SK-N-SH treated with all-trans-retinoic acid at 6 μM for 48 hours (cell line): ENCODE measurements around the gene TMCO5A.

Source experiments
- ATAC-seq: fragments of 200-7000 bp; cut with Tn5 transposase; 3 replicates; pipeline ENCODE4 v1.9.1; 2020; ENCODE audit warnings: mild to moderate bottlenecking, moderate library complexity
- ARNTL ChIP-seq: fragments of 450-650 bp; formaldehyde crosslinking; IDR thresholded peaks from 2 replicates; pipeline ENCODE4 v1.5.0; 2020; ENCODE audit warnings: low read depth, mild to moderate bottlenecking, moderate library complexity, borderline replicate concordance
- BACH2 ChIP-seq: fragments of 250-450 bp; sonication (Bioruptor Pico); IDR thresholded peaks from 2 replicates; pipeline ENCODE4 v1.9.0; 2021; ENCODE audit warnings: mild to moderate bottlenecking, borderline replicate concordance
- CSDC2 ChIP-seq: fragments of 250-450 bp; sonication (Bioruptor Pico); IDR thresholded peaks from 2 replicates; pipeline ENCODE4 v1.5.0; 2020; ENCODE audit warnings: mild to moderate bottlenecking, moderate library complexity
- ESRRG ChIP-seq: fragments of 250-450 bp; sonication (Bioruptor Pico); IDR thresholded peaks from 2 replicates; pipeline ENCODE4 v1.6.1; 2021; ENCODE audit warnings: mild to moderate bottlenecking
- GLIS3 ChIP-seq: fragments of 250-450 bp; sonication (Bioruptor Pico); IDR thresholded peaks from 2 replicates; pipeline ENCODE4 v1.5.0; 2020; ENCODE audit warnings: mild to moderate bottlenecking, moderate library complexity
- ISL1 ChIP-seq: fragments of 250-450 bp; sonication (Bioruptor Pico); IDR thresholded peaks from 2 replicates; pipeline ENCODE4 v2.1.2; 2022; ENCODE audit warnings: mild to moderate bottlenecking, moderate library complexity
- OSR1 ChIP-seq: fragments of 250-450 bp; sonication (Bioruptor Pico); IDR thresholded peaks from 2 replicates; pipeline ENCODE4 v1.8.0; 2022; ENCODE audit warnings: moderate library complexity, mild to moderate bottlenecking, inconsistent platforms
- PPARA ChIP-seq: fragments of 250-450 bp; sonication (Bioruptor Pico); IDR thresholded peaks from 2 replicates; pipeline ENCODE4 v1.5.0; 2020; ENCODE audit warnings: mild to moderate bottlenecking, borderline replicate concordance
- RARB ChIP-seq: fragments of 250-450 bp; sonication (Bioruptor Pico); IDR thresholded peaks from 2 replicates; pipeline ENCODE4 v1.8.0; 2021; ENCODE audit warnings: mild to moderate bottlenecking, moderate library complexity
- SNAI2 ChIP-seq: fragments of 250-450 bp; sonication (Bioruptor Pico); IDR thresholded peaks from 2 replicates; pipeline ENCODE4 v1.5.0; 2020; ENCODE audit warnings: mild to moderate bottlenecking, moderate library complexity
- TCF4 ChIP-seq: fragments of 250-450 bp; sonication (Bioruptor Pico); IDR thresholded peaks from 2 replicates; pipeline ENCODE4 v1.8.0; 2021; ENCODE audit warnings: mild to moderate bottlenecking, moderate library complexity, borderline replicate concordance
- TOX ChIP-seq: fragments of 250-450 bp; sonication (Bioruptor Pico); IDR thresholded peaks from 2 replicates; pipeline ENCODE4 v1.8.0; 2021; ENCODE audit warnings: mild to moderate bottlenecking, moderate library complexity, borderline replicate concordance
- ZC3H10 ChIP-seq: fragments of 250-450 bp; sonication (Bioruptor Pico); IDR thresholded peaks from 2 replicates; pipeline ENCODE4 v1.5.1; 2021; ENCODE audit warnings: mild to moderate bottlenecking, moderate library complexity
- ZFP3 ChIP-seq: fragments of 250-450 bp; sonication (Bioruptor Pico); IDR thresholded peaks from 2 replicates; pipeline ENCODE4 v1.5.0; 2020; ENCODE audit warnings: mild to moderate bottlenecking, moderate library complexity
- ZFP30 ChIP-seq: fragments of 450-650 bp; formaldehyde crosslinking; IDR thresholded peaks from 2 replicates; pipeline ENCODE4 v1.5.0; 2022; ENCODE audit warnings: mild to moderate bottlenecking, moderate library complexity
- ZNF565 ChIP-seq: fragments of 450-650 bp; formaldehyde crosslinking; conservative IDR thresholded peaks from 2 replicates; pipeline ENCODE4 v1.5.0; 2020; ENCODE audit warnings: low read depth, mild to moderate bottlenecking, moderate library complexity
- ZNF70 ChIP-seq: fragments of 450-650 bp; formaldehyde crosslinking; IDR thresholded peaks from 2 replicates; pipeline ENCODE4 v1.5.0; 2020; ENCODE audit warnings: mild to moderate bottlenecking, moderate library complexity
- ZNF8 ChIP-seq: fragments of 450-650 bp; formaldehyde crosslinking; IDR thresholded peaks from 2 replicates; pipeline ENCODE4 v1.5.0; 2020; ENCODE audit warnings: mild to moderate bottlenecking, moderate library complexity
- TF ChIP-seq, protein P1 (sequence below): fragments of 250-450 bp; sonication (Bioruptor Pico); IDR thresholded peaks from 2 replicates; pipeline ENCODE4 v1.8.0; 2020; ENCODE audit warnings: mild to moderate bottlenecking, moderate library complexity, borderline replicate concordance
- TF ChIP-seq, protein P2 (sequence below): fragments of 250-450 bp; sonication (Bioruptor Pico); IDR thresholded peaks from 2 replicates; pipeline ENCODE4 v1.5.1; 2020; ENCODE audit warnings: low read depth, mild to moderate bottlenecking, moderate library complexity
- TF ChIP-seq, protein P3 (sequence below): fragments of 250-450 bp; sonication (Bioruptor Pico); IDR thresholded peaks from 2 replicates; pipeline ENCODE4 v1.5.0; 2020; ENCODE audit warnings: mild to moderate bottlenecking, moderate library complexity
- TF ChIP-seq, protein P4 (sequence below): fragments of 250-450 bp; sonication (Bioruptor Pico); IDR thresholded peaks from 2 replicates; pipeline ENCODE4 v1.5.1; 2021; ENCODE audit warnings: mild to moderate bottlenecking, moderate library complexity

The TMCO5A gene

DNA sequence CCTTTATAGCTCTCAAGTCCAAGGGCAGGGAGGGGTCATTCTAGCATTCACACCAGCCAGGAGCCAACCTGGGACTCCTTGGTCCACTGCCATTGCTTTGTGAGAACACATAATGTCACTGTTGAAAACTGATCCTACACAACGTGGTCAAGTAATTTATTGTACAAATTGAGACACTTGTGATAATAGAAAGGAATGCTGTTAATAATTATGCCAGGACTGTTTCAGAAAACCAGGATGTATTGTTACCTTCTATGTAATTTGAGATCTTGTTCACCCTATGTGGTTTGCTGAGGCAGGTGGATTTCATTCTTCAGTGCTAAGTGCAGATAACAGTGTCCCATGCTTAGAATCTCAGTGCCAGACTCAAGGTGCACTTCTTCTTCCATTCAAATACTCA is 33.3 kb downstream of the TMCO5A start:
- ATAC-seq, result no peak
- no peak for TF ChIP-seq OSR1 (CRISPR knock-in tag)
- TF ChIP-seq RARB (CRISPR knock-in tag), result no peak
- TF ChIP-seq, protein P1, sequence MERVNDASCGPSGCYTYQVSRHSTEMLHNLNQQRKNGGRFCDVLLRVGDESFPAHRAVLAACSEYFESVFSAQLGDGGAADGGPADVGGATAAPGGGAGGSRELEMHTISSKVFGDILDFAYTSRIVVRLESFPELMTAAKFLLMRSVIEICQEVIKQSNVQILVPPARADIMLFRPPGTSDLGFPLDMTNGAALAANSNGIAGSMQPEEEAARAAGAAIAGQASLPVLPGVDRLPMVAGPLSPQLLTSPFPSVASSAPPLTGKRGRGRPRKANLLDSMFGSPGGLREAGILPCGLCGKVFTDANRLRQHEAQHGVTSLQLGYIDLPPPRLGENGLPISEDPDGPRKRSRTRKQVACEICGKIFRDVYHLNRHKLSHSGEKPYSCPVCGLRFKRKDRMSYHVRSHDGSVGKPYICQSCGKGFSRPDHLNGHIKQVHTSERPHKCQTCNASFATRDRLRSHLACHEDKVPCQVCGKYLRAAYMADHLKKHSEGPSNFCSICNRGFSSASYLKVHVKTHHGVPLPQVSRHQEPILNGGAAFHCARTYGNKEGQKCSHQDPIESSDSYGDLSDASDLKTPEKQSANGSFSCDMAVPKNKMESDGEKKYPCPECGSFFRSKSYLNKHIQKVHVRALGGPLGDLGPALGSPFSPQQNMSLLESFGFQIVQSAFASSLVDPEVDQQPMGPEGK, result no peak
- no peak for TF ChIP-seq TOX (CRISPR knock-in tag)
- no peak for TF ChIP-seq CSDC2 (CRISPR knock-in tag)
- TF ChIP-seq, protein P2, sequence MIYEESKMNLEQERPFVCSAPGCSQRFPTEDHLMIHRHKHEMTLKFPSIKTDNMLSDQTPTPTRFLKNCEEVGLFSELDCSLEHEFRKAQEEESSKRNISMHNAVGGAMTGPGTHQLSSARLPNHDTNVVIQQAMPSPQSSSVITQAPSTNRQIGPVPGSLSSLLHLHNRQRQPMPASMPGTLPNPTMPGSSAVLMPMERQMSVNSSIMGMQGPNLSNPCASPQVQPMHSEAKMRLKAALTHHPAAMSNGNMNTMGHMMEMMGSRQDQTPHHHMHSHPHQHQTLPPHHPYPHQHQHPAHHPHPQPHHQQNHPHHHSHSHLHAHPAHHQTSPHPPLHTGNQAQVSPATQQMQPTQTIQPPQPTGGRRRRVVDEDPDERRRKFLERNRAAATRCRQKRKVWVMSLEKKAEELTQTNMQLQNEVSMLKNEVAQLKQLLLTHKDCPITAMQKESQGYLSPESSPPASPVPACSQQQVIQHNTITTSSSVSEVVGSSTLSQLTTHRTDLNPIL (CRISPR knock-in tag), result no peak
- TF ChIP-seq ESRRG (CRISPR knock-in tag), result no peak
- TF ChIP-seq ZC3H10 (CRISPR knock-in tag), result no peak
- TF ChIP-seq ZNF70 (CRISPR knock-in tag), result no peak
- no peak for TF ChIP-seq ZNF565
- no peak for TF ChIP-seq BACH2 (CRISPR knock-in tag)
- no peak for TF ChIP-seq TCF4 (CRISPR knock-in tag)
- no peak for TF ChIP-seq PPARA
- no peak for TF ChIP-seq SNAI2

DNA sequence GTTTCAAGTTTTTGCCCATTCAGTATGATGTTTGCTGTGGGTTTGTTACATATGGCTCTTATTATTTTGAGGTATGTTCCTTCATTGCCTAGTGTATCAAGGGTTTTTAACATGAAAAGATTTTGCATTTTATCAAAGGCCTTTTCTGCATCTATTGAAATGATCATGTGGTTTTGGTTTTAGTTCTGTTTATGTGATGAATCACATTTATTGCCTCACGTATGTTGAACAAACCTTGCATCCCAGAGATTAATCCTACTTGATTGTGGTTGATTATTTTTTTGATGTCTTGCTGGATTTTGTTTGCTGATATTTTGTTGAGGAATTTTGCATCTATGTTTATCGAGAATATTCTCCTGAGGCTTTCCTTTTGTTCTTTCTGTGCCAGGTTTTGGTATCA is 39.4 kb downstream of the TMCO5A start:
- TF ChIP-seq PPARA (no peak), ZC3H10 (CRISPR knock-in tag) (no peak), CSDC2 (CRISPR knock-in tag) (no peak), BACH2 (CRISPR knock-in tag) (no peak), ZNF565 (no peak), ZFP3 (no peak), ISL1 (CRISPR knock-in tag) (no peak), RARB (CRISPR knock-in tag) (no peak), ZNF8 (CRISPR knock-in tag) (no peak), GLIS3 (no peak), TOX (CRISPR knock-in tag) (no peak), ZNF70 (CRISPR knock-in tag) (no peak)
- TF ChIP-seq, protein P1, result no peak
- TF ChIP-seq, protein P3, sequence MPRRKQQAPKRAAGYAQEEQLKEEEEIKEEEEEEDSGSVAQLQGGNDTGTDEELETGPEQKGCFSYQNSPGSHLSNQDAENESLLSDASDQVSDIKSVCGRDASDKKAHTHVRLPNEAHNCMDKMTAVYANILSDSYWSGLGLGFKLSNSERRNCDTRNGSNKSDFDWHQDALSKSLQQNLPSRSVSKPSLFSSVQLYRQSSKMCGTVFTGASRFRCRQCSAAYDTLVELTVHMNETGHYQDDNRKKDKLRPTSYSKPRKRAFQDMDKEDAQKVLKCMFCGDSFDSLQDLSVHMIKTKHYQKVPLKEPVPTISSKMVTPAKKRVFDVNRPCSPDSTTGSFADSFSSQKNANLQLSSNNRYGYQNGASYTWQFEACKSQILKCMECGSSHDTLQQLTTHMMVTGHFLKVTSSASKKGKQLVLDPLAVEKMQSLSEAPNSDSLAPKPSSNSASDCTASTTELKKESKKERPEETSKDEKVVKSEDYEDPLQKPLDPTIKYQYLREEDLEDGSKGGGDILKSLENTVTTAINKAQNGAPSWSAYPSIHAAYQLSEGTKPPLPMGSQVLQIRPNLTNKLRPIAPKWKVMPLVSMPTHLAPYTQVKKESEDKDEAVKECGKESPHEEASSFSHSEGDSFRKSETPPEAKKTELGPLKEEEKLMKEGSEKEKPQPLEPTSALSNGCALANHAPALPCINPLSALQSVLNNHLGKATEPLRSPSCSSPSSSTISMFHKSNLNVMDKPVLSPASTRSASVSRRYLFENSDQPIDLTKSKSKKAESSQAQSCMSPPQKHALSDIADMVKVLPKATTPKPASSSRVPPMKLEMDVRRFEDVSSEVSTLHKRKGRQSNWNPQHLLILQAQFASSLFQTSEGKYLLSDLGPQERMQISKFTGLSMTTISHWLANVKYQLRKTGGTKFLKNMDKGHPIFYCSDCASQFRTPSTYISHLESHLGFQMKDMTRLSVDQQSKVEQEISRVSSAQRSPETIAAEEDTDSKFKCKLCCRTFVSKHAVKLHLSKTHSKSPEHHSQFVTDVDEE (CRISPR knock-in tag), result no peak
- TF ChIP-seq, protein P4, sequence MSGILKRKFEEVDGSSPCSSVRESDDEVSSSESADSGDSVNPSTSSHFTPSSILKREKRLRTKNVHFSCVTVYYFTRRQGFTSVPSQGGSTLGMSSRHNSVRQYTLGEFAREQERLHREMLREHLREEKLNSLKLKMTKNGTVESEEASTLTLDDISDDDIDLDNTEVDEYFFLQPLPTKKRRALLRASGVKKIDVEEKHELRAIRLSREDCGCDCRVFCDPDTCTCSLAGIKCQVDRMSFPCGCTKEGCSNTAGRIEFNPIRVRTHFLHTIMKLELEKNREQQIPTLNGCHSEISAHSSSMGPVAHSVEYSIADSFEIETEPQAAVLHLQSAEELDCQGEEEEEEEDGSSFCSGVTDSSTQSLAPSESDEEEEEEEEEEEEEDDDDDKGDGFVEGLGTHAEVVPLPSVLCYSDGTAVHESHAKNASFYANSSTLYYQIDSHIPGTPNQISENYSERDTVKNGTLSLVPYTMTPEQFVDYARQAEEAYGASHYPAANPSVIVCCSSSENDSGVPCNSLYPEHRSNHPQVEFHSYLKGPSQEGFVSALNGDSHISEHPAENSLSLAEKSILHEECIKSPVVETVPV (CRISPR knock-in tag), result no peak
- TF ChIP-seq, protein P2 (CRISPR knock-in tag), result no peak
- no peak for ATAC-seq

DNA sequence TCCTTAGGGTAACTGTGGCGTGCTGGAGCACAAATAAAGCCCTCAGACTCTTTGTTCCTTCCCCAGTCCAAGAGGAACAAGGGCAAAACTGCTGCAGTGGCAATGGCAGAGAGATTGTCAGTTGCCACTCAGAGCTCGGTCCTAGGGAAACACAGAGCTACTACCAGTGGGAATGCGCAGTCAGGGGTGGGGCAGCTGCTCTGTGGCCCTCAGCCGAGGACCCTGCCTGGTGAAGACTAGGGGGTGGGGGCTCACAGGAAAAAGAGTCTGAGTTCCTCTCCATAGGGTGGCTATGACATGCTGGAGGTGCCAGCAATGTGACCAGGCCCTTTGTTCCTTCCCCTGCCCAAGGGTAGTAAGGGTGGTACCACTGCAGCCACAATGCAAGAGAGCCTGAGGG is 43.8 kb downstream of the TMCO5A start:
- no peak for ATAC-seq
- TF ChIP-seq ARNTL (CRISPR knock-in tag) (no peak), ESRRG (CRISPR knock-in tag) (no peak), RARB (CRISPR knock-in tag) (no peak), OSR1 (CRISPR knock-in tag) (no peak), ZFP30 (no peak), SNAI2 (no peak), CSDC2 (CRISPR knock-in tag) (no peak), ZNF565 (no peak), TOX (CRISPR knock-in tag) (no peak)
- TF ChIP-seq, protein P3 (CRISPR knock-in tag), result no peak
- TF ChIP-seq, protein P1, result no peak
